ENCODE results near the gene ATP4B. TPM values are rescaled to one million over a fixed set of nuclear protein-coding genes. Genes with fewer than 3 reads are reported as not detected.

Gene ATP4B
- total and polyA plus RNA-seq, 2 of the 8 experiments (the other 6 are each of a cell fraction or from before 2014, with no cell fraction given), result 0.05 TPM; not detected in 1

Other genes starting within 250 kb of the ATP4B start
- 1.7 and 2.0 TPM in 2 replicates for gene ADPRHL1, start 204.7 kb downstream of the ATP4B start, total RNA-seq (2021; fragmentation: NEBNext Ultra II Directional; extraction: Animal tissue kit (Norgen Biotek cat#: 25700))
- 0.74 and 1.3 TPM in 2 replicates for gene ADPRHL1, start 204.7 kb downstream of the ATP4B start, polyA plus RNA-seq (2011; rRNA removed)
- gene DCUN1D2, start 167.5 kb downstream of the ATP4B start, total RNA-seq (2021; fragmentation: NEBNext Ultra II Directional; extraction: Animal tissue kit (Norgen Biotek cat#: 25700)), result 35.2 and 35.3 TPM in 2 replicates
- gene DCUN1D2, start 167.5 kb downstream of the ATP4B start, polyA plus RNA-seq (2011; rRNA removed), result 19.5 and 22.6 TPM in 2 replicates
- gene TFDP1, start 73.4 kb downstream of the ATP4B start, total RNA-seq (2021; fragmentation: NEBNext Ultra II Directional; extraction: Animal tissue kit (Norgen Biotek cat#: 25700)), result 81.9 and 84.8 TPM in 2 replicates
- 35.5 and 43.6 TPM in 2 replicates for gene TFDP1, start 73.4 kb downstream of the ATP4B start, polyA plus RNA-seq (2011; rRNA removed)
- 0.21 TPM in 1 of 2 replicates, not detected in the other for gene GRK1, start 9.0 kb upstream of the ATP4B start, total RNA-seq (2021; fragmentation: NEBNext Ultra II Directional; extraction: Animal tissue kit (Norgen Biotek cat#: 25700))
- 0.12 and 0.16 TPM in 2 replicates for gene GRK1, start 9.0 kb upstream of the ATP4B start, polyA plus RNA-seq (2011; rRNA removed)
- gene TMEM255B, start 101.0 kb upstream of the ATP4B start, total RNA-seq (2021; fragmentation: NEBNext Ultra II Directional; extraction: Animal tissue kit (Norgen Biotek cat#: 25700)), result 2.7 and 4.4 TPM in 2 replicates
- 3.4 and 5.0 TPM in 2 replicates for gene TMEM255B, start 101.0 kb upstream of the ATP4B start, polyA plus RNA-seq (2011; rRNA removed)
- 18.4 and 18.6 TPM in 2 replicates for gene GAS6, start 205.9 kb upstream of the ATP4B start, total RNA-seq (2021; fragmentation: NEBNext Ultra II Directional; extraction: Animal tissue kit (Norgen Biotek cat#: 25700))
- gene GAS6, start 205.9 kb upstream of the ATP4B start, polyA plus RNA-seq (2011; rRNA removed), result 31.0 and 37.3 TPM in 2 replicates

All from H1 (cell line).